ENCODE results near the gene STPG3.

DNA sequence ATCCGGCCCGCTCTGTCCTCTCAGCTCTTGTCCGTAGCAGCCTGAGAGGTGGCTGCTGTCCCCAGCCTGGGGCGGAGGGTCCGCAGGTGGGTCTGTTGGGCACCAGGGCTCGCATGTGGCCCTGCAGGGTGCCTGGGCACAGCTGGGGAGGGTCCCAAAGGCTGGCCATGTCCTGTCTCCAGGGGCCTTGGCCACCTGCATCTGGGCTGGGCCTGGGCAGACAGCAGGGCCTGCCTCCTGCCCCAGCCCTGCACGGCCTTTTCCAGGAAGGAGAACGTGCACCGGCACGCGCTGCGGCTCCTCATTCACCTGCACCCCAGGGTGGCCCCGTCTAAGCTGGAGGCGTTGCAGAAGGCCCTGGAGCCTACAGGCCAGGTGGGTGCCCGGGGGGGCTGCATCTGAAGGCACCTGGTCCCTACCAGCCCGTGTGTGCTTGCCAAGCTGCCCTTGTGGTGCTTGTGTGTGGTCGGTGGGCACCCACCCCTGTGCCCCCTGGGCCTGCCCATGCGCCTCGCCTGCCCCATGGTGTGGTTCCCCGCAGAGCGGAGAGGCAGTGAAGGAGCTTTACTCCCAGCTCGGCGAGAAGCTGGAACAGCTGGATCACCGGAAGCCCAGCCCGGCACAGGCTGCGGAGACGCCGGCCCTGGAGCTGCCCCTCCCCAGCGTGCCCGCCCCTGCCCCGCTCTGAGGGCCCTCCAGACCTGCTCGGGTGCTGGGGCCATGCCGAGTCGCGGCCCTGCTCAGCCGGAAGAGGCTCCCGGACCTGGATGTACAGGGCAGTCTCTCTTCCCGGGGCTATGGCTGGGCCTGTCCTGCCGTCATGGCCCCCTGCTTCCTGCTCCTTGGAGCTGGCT lies 21.4 kb downstream of the STPG3 start:
- TF ChIP-seq, protein P1, sequence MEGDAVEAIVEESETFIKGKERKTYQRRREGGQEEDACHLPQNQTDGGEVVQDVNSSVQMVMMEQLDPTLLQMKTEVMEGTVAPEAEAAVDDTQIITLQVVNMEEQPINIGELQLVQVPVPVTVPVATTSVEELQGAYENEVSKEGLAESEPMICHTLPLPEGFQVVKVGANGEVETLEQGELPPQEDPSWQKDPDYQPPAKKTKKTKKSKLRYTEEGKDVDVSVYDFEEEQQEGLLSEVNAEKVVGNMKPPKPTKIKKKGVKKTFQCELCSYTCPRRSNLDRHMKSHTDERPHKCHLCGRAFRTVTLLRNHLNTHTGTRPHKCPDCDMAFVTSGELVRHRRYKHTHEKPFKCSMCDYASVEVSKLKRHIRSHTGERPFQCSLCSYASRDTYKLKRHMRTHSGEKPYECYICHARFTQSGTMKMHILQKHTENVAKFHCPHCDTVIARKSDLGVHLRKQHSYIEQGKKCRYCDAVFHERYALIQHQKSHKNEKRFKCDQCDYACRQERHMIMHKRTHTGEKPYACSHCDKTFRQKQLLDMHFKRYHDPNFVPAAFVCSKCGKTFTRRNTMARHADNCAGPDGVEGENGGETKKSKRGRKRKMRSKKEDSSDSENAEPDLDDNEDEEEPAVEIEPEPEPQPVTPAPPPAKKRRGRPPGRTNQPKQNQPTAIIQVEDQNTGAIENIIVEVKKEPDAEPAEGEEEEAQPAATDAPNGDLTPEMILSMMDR (IDR thresholded peaks at IDR 0.05): no peak
- TF ChIP-seq TCF12 (IDR thresholded peaks at IDR 0.05) (no peak), FOXM1 (IDR thresholded peaks at IDR 0.05; ENCODE audit: low read depth) (no peak), EP300 (IDR thresholded peaks at IDR 0.05; ENCODE audit: borderline replicate concordance in 1 of 2, low read depth in 1 of 2, low read length in 1 of 2) (no peak)

All from SK-N-SH (cell line).